ENCODE results near the gene DCD.
"Not testable (repeated sequence)": the region's sequence is repeated elsewhere in the genome, so short reads cannot be mapped to it uniquely, and the experiment has no call there.

DCD gene

GRCh38 chr12:54650889-54651288 is 2.7 kb upstream of the DCD start:
- no peak for DNase-seq

- no peak for DNase-seq
Observed at GRCh38 chr12:54650409-54650808, 2.2 kb upstream of the DCD start.

- no peak for DNase-seq
Observed at GRCh38 chr12:54649825-54650224, 1.7 kb upstream of the DCD start.

- no peak for DNase-seq
Observed at GRCh38 chr12:54641554-54641953, 6.6 kb downstream of the DCD start.

GRCh38 chr12:54641089-54641488 is 7.1 kb downstream of the DCD start:
- DNase-seq: no peak

GRCh38 chr12:54639112-54639511 is 9.1 kb downstream of the DCD start:
- DNase-seq: not testable (repeated sequence)

GRCh38 chr12:54634795-54635194 is 13.4 kb downstream of the DCD start, which contains the start of gene LACRT:
TSS of gene LACRT (minus strand) at chr12:54634895. CDS start at chr12:54634841, 54 bp downstream.
- DNase-seq: no peak

GRCh38 chr12:54631988-54632728 is 16.0 kb downstream of the DCD start:
- DNase-seq: no peak

- DNase-seq: no peak
Observed at GRCh38 chr12:54631551-54631950, 16.6 kb downstream of the DCD start.

GRCh38 chr12:54629925-54630324 is 18.2 kb downstream of the DCD start:
- DNase-seq: no peak

GRCh38 chr12:54628186-54628846 is 19.8 kb downstream of the DCD start:
- DNase-seq: no peak

GRCh38 chr12:54627304-54627703 is 20.9 kb downstream of the DCD start:
- no peak for DNase-seq

- no peak for DNase-seq
Observed at GRCh38 chr12:54625598-54625997, 22.6 kb downstream of the DCD start.

- DNase-seq: no peak
Observed at GRCh38 chr12:54624315-54625279, 23.6 kb downstream of the DCD start.

GRCh38 chr12:54622463-54623183 is 25.5 kb downstream of the DCD start:
- no peak for DNase-seq

- DNase-seq: no peak
Observed at GRCh38 chr12:54616933-54617680, 31.1 kb downstream of the DCD start.

GRCh38 chr12:54612225-54612750 is 35.9 kb downstream of the DCD start:
- DNase-seq: no peak

GRCh38 chr12:54611715-54612149 is 36.4 kb downstream of the DCD start:
- no peak for DNase-seq

GRCh38 chr12:54608769-54609168 is 39.4 kb downstream of the DCD start:
- DNase-seq: no peak

GRCh38 chr12:54608156-54608555 is 40.0 kb downstream of the DCD start:
- no peak for DNase-seq

- DNase-seq: no peak
Observed at GRCh38 chr12:54606556-54606955, 41.6 kb downstream of the DCD start.

All from activated CD4-positive, alpha-beta T cell treated with anti-CD3 and anti-CD28 coated beads for 1 hour (primary cell).